H1 (cell line): ENCODE measurements around the gene SEC24B.

Source experiments
- CBX5 ChIP-seq: fragments of 300-800, 300-1000 bp; sonication (generic); IDR thresholded peaks from 2 replicates; pipeline ENCODE4 v1.7.1; 2016; ENCODE audit warnings: antibody characterized with exemption, low read length, low read depth
- CHD1 ChIP-seq: IDR thresholded peaks from 2 replicates; pipeline ENCODE4 v1.6.1; 2012; ENCODE audit warnings: low read depth, low read length, improper control_type of control experiment
- CTBP2 ChIP-seq: IDR thresholded peaks from 2 replicates; pipeline ENCODE4 v1.7.0; 2011; ENCODE audit warnings: borderline replicate concordance, mild to moderate bottlenecking, moderate library complexity, mixed read lengths, low read length; ENCODE audit not compliant: insufficient read depth, insufficient read length
- EGR1 ChIP-seq: IDR thresholded peaks from 2 replicates; pipeline ENCODE4 v1.6.1; 2011; ENCODE audit warnings: low read depth, low read length, borderline replicate concordance
- EZH2 ChIP-seq: fragments of 200-600 bp; sonication (generic); IDR thresholded peaks from 2 replicates; pipeline ENCODE4 v1.7.1; 2012; ENCODE audit warnings: low read depth, mild to moderate bottlenecking, moderate library complexity, low read length, inconsistent platforms; ENCODE audit not compliant: severe bottlenecking
- GABPA ChIP-seq: IDR thresholded peaks from 2 replicates; pipeline ENCODE4 v1.6.1; 2011; ENCODE audit warnings: mild to moderate bottlenecking, low read length, moderate library complexity, borderline replicate concordance; ENCODE audit not compliant: insufficient read depth
- JUN ChIP-seq: IDR thresholded peaks from 2 replicates; pipeline ENCODE4 v1.6.1; 2011; ENCODE audit warnings: low read depth, mild to moderate bottlenecking, improper control_type of control experiment, low read length
- NRF1 ChIP-seq: IDR thresholded peaks from 2 replicates; pipeline ENCODE4 v1.6.1; 2011; ENCODE audit warnings: mild to moderate bottlenecking, low read depth, low read length, improper control_type of control experiment
- POLR2A ChIP-seq, 2 experiments: IDR thresholded peaks; 1 replicate in 1 of 2; 2 replicates in 1 of 2; pipeline ENCODE4 v1.6.1; 2011; ENCODE audit warnings: low read depth in 2 of 2, low read length in 2 of 2, mild to moderate bottlenecking in 2 of 2; ENCODE audit errors: control extremely low read depth in 1 of 2
- POLR2AphosphoS5 ChIP-seq: IDR thresholded peaks from 2 replicates; pipeline ENCODE4 v1.6.1; 2011; ENCODE audit warnings: low read depth, low read length
- ZNF274 ChIP-seq: IDR thresholded peaks from 2 replicates; pipeline ENCODE4 v1.7.0; 2012; ENCODE audit warnings: low read length, borderline replicate concordance; ENCODE audit errors: extremely low read depth
- TF ChIP-seq, protein P1 (sequence below), 3 experiments: IDR thresholded peaks; 1 replicate in 2 of 3; 2 replicates in 1 of 3; pipeline versions ENCODE4 v1.5.1 to v1.6.1; 2011; ENCODE audit warnings: low read length in 3 of 3, mild to moderate bottlenecking in 3 of 3, inconsistent platforms in 2 of 3, low read depth in 1 of 3, moderate library complexity in 1 of 3; ENCODE audit not compliant: insufficient read depth in 1 of 3; ENCODE audit errors: control extremely low read depth in 1 of 3
- TF ChIP-seq, protein P2 (sequence below): IDR thresholded peaks from 2 replicates; pipeline ENCODE4 v1.6.1; 2011; ENCODE audit warnings: low read depth, mild to moderate bottlenecking, low read length; ENCODE audit not compliant: insufficient read depth

DNA sequence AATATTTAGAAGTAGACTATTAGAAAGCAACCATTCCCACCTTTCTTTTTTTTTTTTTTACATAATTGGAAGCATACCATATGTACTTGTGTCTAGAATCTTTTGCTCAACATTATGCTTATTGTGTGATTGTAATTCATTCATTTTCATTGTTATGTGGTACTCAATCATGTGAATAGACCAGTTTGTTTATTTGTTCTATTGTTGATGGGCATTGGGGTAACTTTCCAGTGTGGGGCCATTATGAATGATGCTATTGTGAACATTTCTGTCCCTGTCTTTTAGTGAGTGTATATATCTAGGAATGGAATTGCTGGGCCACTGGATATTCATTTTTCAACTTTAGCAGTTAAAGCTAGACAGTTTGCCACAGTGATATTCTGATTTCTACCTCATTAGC, 63.9 kb downstream of the SEC24B start:
- TF ChIP-seq CBX5: no peak
- no peak for TF ChIP-seq GABPA
- TF ChIP-seq EGR1: no peak
- TF ChIP-seq CHD1: no peak
- TF ChIP-seq, protein P1, sequence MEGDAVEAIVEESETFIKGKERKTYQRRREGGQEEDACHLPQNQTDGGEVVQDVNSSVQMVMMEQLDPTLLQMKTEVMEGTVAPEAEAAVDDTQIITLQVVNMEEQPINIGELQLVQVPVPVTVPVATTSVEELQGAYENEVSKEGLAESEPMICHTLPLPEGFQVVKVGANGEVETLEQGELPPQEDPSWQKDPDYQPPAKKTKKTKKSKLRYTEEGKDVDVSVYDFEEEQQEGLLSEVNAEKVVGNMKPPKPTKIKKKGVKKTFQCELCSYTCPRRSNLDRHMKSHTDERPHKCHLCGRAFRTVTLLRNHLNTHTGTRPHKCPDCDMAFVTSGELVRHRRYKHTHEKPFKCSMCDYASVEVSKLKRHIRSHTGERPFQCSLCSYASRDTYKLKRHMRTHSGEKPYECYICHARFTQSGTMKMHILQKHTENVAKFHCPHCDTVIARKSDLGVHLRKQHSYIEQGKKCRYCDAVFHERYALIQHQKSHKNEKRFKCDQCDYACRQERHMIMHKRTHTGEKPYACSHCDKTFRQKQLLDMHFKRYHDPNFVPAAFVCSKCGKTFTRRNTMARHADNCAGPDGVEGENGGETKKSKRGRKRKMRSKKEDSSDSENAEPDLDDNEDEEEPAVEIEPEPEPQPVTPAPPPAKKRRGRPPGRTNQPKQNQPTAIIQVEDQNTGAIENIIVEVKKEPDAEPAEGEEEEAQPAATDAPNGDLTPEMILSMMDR (IDR thresholded peaks at IDR 0.05; ENCODE audit: control extremely low read depth in 1 of 3, insufficient read depth in 1 of 3, low read depth in 1 of 3, low read length in 3 of 3): no peak
- TF ChIP-seq JUN: no peak
- TF ChIP-seq, protein P2, sequence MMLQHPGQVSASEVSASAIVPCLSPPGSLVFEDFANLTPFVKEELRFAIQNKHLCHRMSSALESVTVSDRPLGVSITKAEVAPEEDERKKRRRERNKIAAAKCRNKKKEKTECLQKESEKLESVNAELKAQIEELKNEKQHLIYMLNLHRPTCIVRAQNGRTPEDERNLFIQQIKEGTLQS: no peak
- no peak for TF ChIP-seq ZNF274
- TF ChIP-seq NRF1: no peak
- TF ChIP-seq CTBP2: no peak
- no peak for TF ChIP-seq EZH2
- no peak for TF ChIP-seq POLR2A (IDR thresholded peaks at IDR 0.05; ENCODE audit: control extremely low read depth in 1 of 2, low read depth in 2 of 2, low read length in 2 of 2)
- TF ChIP-seq POLR2AphosphoS5: no peak
